ENCODE data around the gene MCF2L2.
"Not testable (repeated sequence)": the region's sequence is repeated elsewhere in the genome, so short reads cannot be mapped to it uniquely, and the experiment has no call there.

The MCF2L2 gene

DNA sequence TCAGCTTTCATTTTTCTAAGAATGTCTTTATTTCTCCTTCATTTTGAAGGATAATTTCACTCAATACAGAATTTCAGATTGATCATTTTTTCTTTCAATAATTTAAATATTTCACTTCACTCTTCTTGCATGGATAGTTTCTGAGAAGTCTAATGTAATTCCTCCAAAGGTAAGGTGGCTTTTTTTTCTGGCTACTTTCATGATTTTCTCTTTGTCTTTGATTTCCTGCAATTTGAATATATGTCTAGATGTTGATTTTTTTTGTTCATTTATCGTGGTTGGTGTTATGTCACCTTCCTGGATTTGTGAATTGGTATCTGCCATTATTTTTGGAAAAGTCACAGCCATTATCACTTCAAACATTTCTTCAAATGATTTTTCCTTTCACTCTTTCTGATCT is 14.6 kb upstream of the MCF2L2 start:
- no peak for DNase-seq

DNA sequence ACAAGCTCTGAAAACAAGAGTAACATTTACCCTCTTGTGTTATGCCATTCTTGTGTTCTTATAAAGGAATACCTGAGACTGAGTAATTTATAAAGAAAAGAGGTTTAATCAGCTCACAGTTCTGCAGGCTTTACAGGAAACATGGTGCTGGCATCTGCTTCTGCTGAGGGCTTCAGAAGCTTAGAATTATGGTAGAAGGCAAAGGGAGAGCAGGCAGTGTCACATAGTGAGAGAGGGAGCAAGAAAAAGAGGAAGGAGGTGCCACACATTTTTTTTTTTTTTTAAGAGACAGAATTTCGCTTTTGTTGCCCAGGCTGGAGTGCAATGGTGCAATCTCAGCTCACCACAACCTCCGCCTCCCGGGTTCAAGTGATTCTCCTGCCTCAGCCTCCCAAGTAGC is 12.1 kb upstream of the MCF2L2 start:
- DNase-seq, result not testable (repeated sequence)

DNA sequence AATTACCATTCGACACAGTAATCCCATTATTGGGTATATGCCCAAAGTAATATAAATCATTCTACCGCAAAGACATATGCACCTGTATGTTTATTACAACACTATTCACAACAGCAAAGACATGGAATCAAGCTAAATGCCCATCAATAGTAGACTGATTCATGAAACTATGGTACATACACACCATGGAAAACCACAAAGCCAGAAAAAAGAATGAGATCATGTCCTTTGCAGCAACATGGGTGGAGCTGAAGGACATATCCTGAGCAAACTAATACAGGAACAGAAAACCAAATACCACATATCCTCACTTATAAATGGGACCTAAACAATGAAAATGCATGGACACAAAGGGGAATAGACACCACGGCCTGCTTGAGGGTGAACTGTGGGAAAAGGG is 11.1 kb upstream of the MCF2L2 start:
- DNase-seq, result no peak

DNA sequence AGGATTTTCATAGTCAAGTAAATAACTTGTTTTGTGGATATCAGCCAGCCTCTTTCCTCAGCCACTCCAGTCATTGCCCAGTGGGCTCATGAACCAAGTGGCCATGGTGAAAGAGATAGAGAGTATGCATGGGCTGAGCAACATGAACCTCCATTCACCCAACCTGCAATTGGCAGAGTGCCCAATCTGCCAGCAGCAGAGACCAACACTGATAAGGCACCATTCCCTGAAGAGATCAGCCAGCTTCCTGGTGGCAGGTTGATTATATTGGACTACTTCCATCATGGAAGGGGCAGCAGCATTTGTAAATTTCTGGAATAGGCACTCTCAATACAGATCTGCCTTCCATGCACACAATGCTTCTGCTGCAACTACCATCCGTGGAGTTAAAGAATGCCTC is 10.3 kb upstream of the MCF2L2 start:
- DNase-seq, result no peak

DNA sequence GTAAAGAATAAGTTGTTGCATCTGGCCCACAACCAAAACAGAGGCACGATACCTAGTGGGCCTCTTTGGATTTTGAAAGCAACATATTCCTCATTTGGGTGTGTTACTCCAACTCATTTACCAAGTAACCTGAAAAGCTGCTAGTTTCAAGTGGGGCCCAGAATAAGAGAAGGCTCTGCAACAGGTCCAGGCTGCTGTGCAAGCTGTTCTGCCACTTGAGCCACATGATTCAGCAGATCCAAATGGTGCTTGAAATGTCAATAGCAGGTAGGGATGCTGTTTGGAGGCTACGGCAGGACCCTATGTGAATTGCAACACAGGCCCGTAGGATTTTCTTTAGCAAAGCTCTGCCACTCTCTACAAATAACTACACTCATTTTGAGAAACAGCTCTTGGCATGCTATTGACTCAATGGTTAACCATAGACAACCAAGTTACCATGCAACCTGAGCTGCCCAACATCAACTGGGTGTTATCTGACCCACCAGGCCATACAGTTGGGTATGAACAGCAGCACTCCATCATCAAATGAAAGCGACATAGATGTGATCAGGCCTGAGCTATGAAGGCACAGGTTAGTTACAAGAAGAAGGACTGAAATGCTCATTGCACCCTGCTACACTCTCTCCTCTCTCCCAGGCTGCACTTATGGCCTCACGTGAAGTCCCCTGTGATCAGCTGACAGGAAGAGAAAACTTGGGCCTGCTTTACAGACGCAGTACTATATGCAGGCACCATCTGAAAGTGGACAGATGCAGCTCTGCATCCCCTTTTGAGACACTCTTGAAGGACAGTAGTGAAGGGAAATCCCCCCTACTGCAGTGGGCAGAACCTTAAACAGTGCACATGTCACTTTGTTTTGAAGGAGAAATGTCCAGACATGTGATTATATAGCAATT is 9.5 kb upstream of the MCF2L2 start:
- no peak for DNase-seq

DNA sequence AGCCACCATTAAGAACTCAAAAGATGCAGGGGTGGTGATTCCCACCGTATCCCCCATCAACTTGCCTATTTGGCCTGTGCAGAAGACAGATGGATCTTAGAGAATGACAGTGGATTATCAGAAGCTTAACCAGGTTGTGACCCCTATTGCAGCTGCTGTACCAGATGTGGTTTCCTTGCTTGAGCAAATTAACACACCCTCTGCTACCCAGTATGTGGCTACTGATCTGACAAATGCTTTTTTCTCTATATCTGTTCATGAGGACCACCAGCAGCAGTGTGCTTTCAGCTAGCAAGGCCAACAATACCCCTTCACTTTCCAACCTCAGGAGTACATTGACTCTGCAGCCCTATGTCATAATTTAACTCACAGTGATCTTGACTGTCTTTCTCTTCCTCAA is 8.6 kb upstream of the MCF2L2 start:
- no peak for DNase-seq

DNA sequence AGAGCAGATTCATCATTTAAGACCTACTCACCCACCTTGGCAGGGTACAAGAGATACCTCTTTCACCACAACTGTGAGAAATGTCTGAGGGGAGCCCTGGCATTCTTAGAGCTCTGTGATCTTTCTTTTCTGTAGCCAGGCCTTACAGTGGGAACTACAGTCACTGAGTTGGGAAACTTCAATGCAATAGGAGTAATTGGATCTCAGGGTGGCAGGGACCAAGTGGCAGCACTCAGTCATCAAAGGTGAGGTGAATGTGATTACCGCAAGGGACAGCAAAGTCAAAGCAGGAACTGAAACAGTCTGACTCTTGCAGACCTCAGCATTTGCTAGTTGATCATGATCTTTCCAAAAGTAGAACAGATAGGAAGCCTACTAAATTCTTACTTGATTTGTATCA is 7.2 kb upstream of the MCF2L2 start:
- DNase-seq, result no peak

DNA sequence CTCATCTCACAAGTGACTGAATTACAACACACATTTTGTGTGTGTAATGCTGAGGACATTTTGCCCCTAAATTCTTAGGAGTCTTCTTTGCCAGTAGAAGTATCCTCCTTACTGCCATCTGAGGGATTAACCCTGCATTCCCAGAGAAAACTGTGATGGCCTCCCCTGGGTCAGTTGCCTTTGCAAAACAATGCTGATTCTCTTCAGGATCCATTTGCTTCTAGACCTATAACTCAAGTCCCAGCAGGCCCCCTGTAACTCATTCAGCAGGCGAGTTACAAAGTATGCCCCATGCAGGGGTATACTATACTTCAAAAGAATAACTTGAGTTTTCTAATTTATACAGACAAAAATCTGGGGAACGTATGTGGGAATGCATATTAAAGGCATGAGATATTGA is 6.6 kb upstream of the MCF2L2 start:
- no peak for DNase-seq

DNA sequence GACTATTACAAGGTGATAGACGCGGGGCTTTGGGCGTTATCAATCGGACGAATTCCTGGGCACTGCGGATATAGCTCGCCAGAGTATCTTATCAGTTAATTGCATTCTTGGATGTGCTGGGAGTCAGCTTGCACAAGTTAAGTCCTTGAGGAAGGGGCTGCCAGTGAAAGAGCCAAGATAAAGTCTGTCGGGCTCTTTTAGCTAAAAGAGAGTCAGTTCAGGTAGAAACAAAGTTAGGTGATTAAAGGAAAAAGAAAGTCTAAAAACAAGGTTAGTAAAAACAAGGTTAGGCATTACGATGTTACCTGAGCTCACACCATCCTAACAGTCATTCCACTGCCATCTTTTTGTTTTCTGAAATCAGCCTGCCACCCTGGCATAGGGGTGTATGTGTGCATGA is 6.1 kb upstream of the MCF2L2 start:
- no peak for DNase-seq

DNA sequence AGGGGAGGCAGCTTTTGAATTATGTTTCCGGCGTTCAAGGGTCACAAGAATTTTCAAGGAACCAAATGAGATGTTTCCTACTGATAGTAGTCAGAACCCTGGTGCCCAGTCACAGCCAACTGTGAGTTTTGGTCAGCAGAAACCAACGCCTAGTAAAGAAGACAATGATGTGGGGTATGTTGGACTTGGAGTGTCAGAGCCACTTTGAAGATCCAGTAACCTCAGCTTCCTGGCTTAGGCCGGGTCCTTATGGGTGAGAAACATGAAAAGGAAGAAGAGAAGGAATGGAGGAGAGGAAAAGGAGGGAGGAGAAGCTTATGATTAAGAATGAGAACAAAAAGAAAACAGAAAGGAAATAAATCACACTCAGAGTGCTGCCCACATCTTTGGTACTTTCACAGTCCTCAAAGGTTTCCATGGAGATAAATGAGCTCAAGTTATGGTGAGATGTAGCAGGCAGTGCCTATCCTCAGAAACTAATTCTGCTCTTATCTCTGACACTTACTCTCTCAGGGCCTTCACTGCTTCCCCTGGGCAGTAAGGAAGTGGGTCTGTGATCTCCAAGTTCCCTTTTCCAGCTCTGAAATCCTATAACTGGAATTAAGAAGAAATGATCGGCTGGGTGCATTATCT is 2.0 kb upstream of the MCF2L2 start:
- no peak for DNase-seq

DNA sequence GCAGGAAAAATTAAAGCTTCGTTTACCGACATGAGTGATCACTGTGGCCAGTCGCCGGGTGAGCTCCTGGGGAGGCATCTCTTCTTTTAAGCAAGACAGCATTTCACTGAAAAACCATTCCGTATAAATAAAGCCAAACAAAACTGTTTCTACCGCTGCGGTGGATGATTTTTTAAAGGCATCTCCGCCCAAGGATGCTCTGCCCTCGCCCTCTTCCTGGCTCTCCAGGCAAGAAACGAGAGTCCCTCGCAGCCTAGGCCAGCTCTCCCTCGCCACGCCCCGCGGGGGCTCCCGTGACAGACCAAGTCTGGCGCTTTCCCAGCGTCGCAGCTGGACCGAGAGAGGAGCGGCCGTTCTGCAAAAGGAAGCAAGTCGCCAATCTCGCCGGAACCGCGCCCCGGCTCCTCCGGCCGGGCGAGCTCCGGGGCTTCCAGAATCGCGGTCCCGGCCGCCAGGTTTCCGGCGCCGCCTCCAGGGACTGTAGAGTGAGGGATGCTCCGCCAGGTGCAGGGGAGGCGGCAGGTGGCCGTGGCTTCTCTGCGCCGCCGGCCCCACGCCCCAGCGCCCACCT is 458 bp downstream of the MCF2L2 start:
- DNase-seq, result peak; percentile 75

DNA sequence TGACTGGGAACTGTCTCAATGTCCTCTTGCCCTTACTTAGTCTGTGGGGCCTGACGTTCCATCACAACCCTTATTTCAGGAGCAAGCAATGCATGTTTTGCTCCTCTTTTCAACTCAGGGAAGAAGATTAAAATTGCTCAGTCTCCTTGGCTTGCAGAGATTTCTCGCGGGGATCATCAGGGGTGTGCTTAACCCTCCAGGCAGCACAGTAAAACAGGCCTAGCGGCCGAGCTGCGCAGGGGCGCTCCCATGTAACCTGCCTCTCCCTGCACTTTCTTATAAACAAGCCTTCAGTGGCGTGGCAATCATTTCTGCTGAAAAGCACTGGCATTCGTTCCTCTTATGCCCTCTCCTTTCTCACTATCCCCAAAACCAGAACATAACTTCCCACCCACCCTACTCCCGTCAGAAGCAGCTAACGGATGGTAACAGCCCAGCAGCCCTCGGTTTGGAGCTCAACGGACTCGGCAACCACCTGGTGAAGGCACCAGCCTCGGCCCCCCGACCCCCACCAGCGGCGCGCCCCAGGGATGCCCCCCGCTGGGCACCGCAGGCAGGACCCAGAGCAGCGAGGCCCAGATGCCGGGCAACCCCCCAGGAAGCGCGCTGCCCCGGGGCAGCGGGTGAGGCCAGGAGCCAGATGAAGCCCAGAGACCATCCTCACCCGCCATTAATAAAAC is 1.1 kb downstream of the MCF2L2 start:
- DNase-seq, result no peak

DNA sequence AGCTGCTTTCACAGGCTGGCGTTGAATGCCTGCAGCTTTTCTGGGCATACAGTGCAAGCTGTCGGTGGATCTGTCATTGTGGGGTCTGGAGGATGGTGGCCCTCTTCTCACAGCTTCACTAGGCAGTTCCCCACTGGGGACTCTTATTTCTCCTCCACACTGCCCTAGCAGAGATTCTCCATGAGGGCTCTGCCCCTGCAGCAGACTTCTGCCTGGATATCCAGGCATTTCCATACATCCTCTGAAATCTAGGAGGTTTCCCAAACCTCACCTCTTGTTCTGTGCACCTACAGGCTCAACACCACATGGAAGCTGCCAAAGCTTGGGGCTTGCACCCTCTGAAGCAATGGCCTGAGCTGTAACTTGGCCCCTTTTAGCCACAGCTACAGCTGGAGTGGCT is 9.6 kb downstream of the MCF2L2 start:
- DNase-seq, result not testable (repeated sequence)

DNA sequence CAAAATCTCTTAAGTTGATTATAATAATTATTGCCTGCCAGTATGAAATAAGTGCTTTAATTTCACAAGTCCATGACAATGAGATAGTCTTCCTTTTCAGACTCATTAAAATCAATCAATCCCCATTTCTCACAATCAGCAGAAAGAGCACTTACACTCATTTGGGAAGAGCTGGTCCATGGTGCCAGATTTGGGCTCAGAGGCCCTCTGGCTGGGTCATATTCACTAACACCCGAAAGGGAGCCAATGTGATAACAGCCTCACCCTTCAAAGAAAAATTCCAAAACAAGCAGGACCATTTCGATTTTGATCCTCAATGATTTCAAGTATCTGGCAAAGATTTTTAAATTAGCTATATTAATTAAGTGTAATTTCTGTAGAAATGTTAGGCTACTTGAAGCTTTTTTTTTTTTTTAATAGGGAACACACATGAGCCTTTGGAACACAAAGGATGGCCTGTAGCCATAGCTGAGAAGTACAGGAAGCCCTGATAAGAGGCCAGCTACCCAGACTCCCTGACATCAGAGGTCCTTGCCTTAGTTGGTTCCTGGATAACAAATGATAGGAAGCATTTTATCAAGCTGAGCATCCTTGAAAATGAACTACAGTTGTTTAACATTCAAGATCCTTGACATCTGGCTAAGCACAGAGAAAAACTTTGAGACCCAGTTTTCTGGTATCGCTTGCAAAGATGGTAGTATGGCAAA is 17.1 kb downstream of the MCF2L2 start:
- no peak for DNase-seq

DNA sequence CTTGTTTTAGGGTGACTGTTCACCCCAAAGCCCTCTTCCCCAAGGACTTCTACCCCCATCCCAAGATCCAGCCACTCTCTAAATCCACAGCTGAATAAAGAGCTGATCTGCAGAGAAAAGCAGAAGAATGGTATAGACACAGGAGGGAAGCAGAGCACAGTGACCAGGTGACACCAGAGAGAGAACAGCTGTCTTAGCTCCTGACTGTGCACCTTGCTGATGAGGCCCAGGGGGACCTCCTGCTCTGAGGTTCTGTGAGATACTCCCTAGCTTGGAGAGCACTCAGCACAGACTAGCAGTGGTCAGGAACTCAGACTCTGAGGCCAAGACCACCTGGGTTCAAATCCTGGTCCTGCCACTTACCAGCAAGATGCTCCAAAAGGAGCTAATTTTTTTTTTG is 17.7 kb downstream of the MCF2L2 start:
- no peak for DNase-seq

DNA sequence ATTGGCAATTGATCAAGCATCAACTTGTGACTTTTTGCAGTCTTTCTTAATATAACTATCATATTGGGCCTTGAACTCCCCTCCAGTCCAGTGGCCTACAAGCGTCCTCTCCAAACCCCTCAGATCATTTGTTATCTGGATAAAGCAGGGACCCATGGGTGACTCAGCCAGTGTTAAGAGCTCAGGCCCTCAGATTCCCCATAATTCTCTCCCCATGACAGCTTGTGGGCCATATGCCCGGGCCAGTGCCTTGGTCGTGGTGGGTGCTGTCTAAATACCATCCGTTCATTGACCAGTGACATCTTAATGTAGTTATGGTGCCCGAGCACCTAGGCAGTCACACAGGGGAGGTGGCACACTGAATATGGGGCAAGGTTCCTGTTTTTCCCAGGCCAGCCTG is 18.1 kb downstream of the MCF2L2 start:
- no peak for DNase-seq

DNA sequence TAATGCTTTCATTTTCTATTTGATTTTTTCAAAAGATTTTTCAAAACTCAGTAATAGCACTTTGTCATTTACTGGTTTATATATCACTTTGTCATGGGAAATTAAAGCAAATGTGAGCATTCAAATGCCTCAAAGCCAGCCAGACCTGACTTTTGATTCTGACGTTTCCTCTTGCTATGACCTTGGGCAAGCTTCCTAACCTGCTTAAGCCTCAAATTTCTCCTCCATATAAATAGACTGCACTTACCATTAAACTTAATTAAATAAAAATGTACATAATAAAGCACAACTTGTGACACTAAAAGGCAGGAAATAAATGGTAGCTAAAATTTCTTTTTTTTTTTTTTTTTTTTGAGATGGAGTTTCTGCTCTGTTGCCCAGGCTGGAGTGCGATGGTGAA is 19.2 kb downstream of the MCF2L2 start:
- DNase-seq, result no peak

DNA sequence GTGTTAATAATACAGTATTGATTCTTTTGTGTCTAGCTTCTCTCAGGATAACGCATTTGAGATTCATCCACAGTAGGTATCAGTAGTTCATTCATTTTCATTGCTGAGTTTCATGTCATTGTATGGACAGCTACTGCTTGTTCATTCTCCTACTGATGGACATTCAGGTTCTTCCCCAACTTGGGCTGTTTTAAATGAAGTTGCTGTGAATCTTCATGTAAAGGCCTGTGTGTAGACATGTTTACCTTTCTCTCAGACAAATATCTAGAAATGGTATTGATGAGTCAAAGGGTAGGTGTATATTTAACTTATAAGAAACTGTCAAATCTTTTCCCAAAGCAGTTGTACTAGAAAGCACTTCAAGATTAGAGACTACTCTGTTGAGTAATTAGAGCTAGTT is 26.7 kb downstream of the MCF2L2 start:
- DNase-seq, result no peak

DNA sequence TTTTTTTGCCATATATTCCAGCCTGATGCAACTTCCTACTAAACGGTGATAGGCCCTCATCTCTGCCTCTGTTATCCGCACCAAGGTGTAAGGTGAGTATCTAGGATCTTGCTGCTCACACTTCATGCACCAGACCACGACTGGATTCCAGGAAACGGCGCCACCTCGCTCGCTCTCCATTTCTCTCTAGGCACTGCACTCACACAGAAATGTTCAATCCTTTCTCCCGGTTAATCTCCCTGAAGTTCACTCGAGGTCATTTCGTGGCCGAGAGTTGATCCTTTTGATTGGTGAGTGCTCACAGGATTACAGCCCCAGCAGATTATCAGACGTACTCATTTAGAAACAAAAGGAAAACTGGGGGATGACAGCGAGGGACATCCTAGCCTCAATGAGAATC is 28.1 kb downstream of the MCF2L2 start:
- no peak for DNase-seq

DNA sequence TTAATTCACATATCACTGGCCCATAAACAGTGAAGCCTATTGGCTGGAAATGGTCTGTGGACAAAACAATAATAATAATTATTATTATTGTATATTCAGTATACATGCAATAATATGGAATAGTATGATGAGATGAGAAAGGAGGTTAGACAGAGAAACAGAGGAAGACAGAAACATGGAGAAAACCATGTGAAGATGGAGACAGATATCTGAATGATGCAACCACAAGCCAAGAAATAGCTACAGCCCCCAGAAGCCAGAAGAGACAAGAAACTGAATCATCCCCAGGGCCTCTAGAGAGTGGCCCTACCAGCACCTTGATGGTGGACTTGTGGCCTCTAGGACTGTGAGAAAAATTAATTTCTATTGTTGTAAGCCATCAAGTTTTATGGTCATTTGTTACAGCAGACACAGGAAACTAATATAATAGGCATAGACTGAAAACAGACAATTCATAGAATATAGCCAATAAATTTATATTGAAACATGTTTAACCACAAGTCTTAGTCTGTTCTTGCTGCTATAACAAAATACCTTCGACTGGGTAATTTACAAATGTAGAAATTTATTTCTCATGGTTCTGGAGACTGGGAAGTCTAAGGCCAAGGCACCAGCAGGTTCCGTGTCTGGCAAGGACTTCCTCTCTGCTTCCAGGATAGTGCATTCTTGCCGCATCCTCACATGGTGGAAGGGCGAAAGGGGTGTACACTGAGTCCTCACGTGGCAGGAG is 31.6 kb downstream of the MCF2L2 start:
- DNase-seq, result no peak

DNA sequence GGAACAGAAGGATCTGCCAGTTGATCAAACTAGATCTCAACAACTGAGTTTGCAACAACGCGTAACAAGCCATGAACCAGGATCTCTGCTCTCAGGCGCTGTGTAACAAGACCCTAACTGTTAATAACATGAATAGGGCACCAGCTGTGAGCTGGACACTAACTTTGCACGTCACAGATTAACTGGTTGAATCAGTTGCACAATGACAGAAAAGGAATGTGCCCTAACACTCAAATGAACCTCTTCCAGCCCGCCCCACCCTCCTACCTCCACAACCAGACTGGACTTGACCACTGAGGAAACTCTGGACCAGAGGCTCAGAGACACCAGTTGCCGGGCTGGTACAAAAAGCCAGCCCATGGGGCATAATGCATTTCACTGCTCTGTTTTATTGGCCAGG is 34.3 kb downstream of the MCF2L2 start:
- no peak for DNase-seq

DNA sequence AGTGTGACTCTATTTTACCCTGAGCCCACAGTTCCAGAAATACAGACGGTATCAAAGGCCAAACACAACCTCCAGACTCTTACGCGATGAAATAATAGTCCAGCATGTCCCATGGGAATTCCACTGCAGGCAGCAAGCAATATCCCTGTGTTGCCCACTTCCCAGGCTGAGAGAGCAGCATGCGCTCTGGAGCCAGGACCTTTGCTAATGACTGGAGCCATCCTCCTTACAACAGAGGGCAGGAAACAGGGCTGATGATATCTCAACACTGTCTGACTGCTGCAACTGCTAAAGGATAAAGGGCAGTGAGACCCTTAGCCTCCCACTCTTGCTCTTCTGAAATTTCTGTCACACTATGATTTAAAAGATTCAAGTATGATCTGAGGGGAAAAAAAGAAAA is 34.8 kb downstream of the MCF2L2 start:
- no peak for DNase-seq
